MG63 (cell line): Measurements from ENCODE around the gene FTO. TPM values are rescaled to one million over a fixed set of nuclear protein-coding genes. Genes with fewer than 3 reads are reported as not detected.
"Not testable (repeated sequence)": the region's sequence is repeated elsewhere in the genome, so short reads cannot be mapped to it uniquely, and the experiment has no call there.

Experiments
- DNase-seq: peaks from one replicate; pipeline ENCODE4 v3.0.0-alpha.2; 2020
- H3K27me3 ChIP-seq: fragments of 250-450 bp; sonication (Bioruptor Pico); 2 replicates; pipeline ENCODE4 v1.5.1; 2020; ENCODE audit warnings: mild to moderate bottlenecking, moderate library complexity
- H3K36me3 ChIP-seq: fragments of 250-450 bp; sonication (Bioruptor Pico); 2 replicates; pipeline ENCODE4 v1.5.1; 2020; ENCODE audit warnings: mild to moderate bottlenecking, moderate library complexity
- H3K4me3 ChIP-seq: fragments of 250-450 bp; sonication (Bioruptor Pico); 2 replicates; pipeline ENCODE4 v1.5.1; 2020; ENCODE audit warnings: mild to moderate bottlenecking, moderate library complexity
- H3K9me3 ChIP-seq: fragments of 250-450 bp; sonication (Bioruptor Pico); 2 replicates; pipeline ENCODE4 v1.5.1; 2020; ENCODE audit warnings: mild to moderate bottlenecking, moderate library complexity
- total RNA-seq: library from RNA; depleted of rRNA; stranded (reverse); fragments of >200 nt; shearing (Covaris generic); gene quantifications from 2 replicates; pipeline ENCODE4 v1.2.3, GENCODE V29; 2014; ENCODE audit warnings: low replicate concordance

Gene FTO
- total RNA-seq, 1 experiment from 2014 or later, result 88.6 TPM

- no peaks in the 10 kb centered on the region for H3K36me3 ChIP-seq
- no peak overlapping the region for H3K4me3 ChIP-seq
- no peak for DNase-seq
- peaks cover 6% of the 10 kb centered on the region for H3K27me3 ChIP-seq
- no peaks in the 10 kb centered on the region for H3K9me3 ChIP-seq
These were observed 474.0 kb downstream of the FTO start for GRCh38 chr16:54177862-54178477.

GRCh38 chr16:54178478-54178976 is 474.6 kb downstream of the FTO start:
- no peak overlapping the region for H3K4me3 ChIP-seq
- DNase-seq, result no peak
- 0 out of 2 replicates have a peak, but pooled peaks cover 2% of the 10 kb centered on the region for H3K9me3 ChIP-seq
- no peaks in the 10 kb centered on the region for H3K36me3 ChIP-seq
- peaks cover 2% of the 10 kb centered on the region; the same call in 1 of the 2 replicates for H3K27me3 ChIP-seq

GRCh38 chr16:54180421-54181359 is 476.7 kb downstream of the FTO start:
- Histone ChIP-seq H3K36me3 (no peaks in the 10 kb centered on the region), H3K27me3 (no peaks in the 10 kb centered on the region), H3K9me3 (0 out of 2 replicates have a peak, but pooled peaks cover 2% of the 10 kb centered on the region), H3K4me3 (no peak overlapping the region)
- DNase-seq, result no peak

- not testable (repeated sequence) for H3K36me3 ChIP-seq, H3K4me3 ChIP-seq, H3K27me3 ChIP-seq, DNase-seq, H3K9me3 ChIP-seq
These were observed 477.9 kb downstream of the FTO start for GRCh38 chr16:54181683-54182329.

GRCh38 chr16:54185045-54185444 is 481.1 kb downstream of the FTO start:
- no peaks in the 10 kb centered on the region for H3K36me3 ChIP-seq
- H3K9me3 ChIP-seq, result 0 out of 2 replicates have a peak, but pooled peaks cover 2% of the 10 kb centered on the region
- DNase-seq, result no peak
- peaks cover 12% of the 10 kb centered on the region for H3K27me3 ChIP-seq
- no peak overlapping the region for H3K4me3 ChIP-seq

- DNase-seq, result no peak
- H3K9me3 ChIP-seq, result peaks cover 9% of the 10 kb centered on the region
- H3K36me3 ChIP-seq, result no peaks in the 10 kb centered on the region
- no peak overlapping the region for H3K4me3 ChIP-seq
- peaks cover 12% of the 10 kb centered on the region for H3K27me3 ChIP-seq
These were observed 487.2 kb downstream of the FTO start for GRCh38 chr16:54191163-54191562.

GRCh38 chr16:54191592-54191991 is 487.6 kb downstream of the FTO start:
- peaks cover 12% of the 10 kb centered on the region for H3K27me3 ChIP-seq
- H3K36me3 ChIP-seq, result no peaks in the 10 kb centered on the region
- peaks cover 9% of the 10 kb centered on the region for H3K9me3 ChIP-seq
- no peak for DNase-seq
- H3K4me3 ChIP-seq, result no peak overlapping the region

GRCh38 chr16:54193013-54193664 is 489.2 kb downstream of the FTO start:
- peaks cover 9% of the 10 kb centered on the region for H3K9me3 ChIP-seq
- H3K27me3 ChIP-seq, result peaks cover 5% of the 10 kb centered on the region; the same call in 1 of the 2 replicates
- DNase-seq, result no peak
- no peak overlapping the region for H3K4me3 ChIP-seq
- no peaks in the 10 kb centered on the region for H3K36me3 ChIP-seq

- Histone ChIP-seq H3K9me3 (peaks cover 9% of the 10 kb centered on the region), H3K4me3 (0 out of 2 replicates have a peak overlapping the region, but pooled peaks have one; percentile 2), H3K27me3 (peaks cover 4% of the 10 kb centered on the region; the same call in 1 of the 2 replicates), H3K36me3 (no peaks in the 10 kb centered on the region)
- peak; percentile 93 for DNase-seq
These were observed 489.8 kb downstream of the FTO start for GRCh38 chr16:54193665-54194333.

- Histone ChIP-seq H3K27me3 (peaks cover 4% of the 10 kb centered on the region; the same call in 1 of the 2 replicates), H3K36me3 (no peaks in the 10 kb centered on the region), H3K9me3 (peaks cover 9% of the 10 kb centered on the region), H3K4me3 (no peak overlapping the region)
- no peak for DNase-seq
These were observed 490.4 kb downstream of the FTO start for GRCh38 chr16:54194334-54194743.

GRCh38 chr16:54197758-54198157 is 493.8 kb downstream of the FTO start:
- peaks cover 9% of the 10 kb centered on the region; the same call in 1 of the 2 replicates for H3K9me3 ChIP-seq
- no peaks in the 10 kb centered on the region for H3K27me3 ChIP-seq
- DNase-seq, result no peak
- no peaks in the 10 kb centered on the region for H3K36me3 ChIP-seq
- H3K4me3 ChIP-seq, result no peak overlapping the region

- Histone ChIP-seq H3K27me3 (no peaks in the 10 kb centered on the region), H3K36me3 (no peaks in the 10 kb centered on the region), H3K4me3 (no peak overlapping the region), H3K9me3 (peaks cover 9% of the 10 kb centered on the region; the same call in 1 of the 2 replicates)
- DNase-seq, result no peak
These were observed 495.7 kb downstream of the FTO start for GRCh38 chr16:54199487-54200160.

- Histone ChIP-seq H3K27me3 (no peaks in the 10 kb centered on the region), H3K9me3 (peaks cover 9% of the 10 kb centered on the region; the same call in 1 of the 2 replicates), H3K36me3 (no peaks in the 10 kb centered on the region), H3K4me3 (no peak overlapping the region)
- DNase-seq, result no peak
These were observed 496.2 kb downstream of the FTO start for GRCh38 chr16:54200161-54200534.

GRCh38 chr16:54200720-54201119 is 496.8 kb downstream of the FTO start:
- no peak for DNase-seq
- no peaks in the 10 kb centered on the region for H3K36me3 ChIP-seq
- H3K27me3 ChIP-seq, result no peaks in the 10 kb centered on the region
- no peak overlapping the region for H3K4me3 ChIP-seq
- peaks cover 9% of the 10 kb centered on the region; the same call in 1 of the 2 replicates for H3K9me3 ChIP-seq

GRCh38 chr16:54201200-54201599 is 497.2 kb downstream of the FTO start:
- Histone ChIP-seq H3K9me3 (peaks cover 9% of the 10 kb centered on the region; the same call in 1 of the 2 replicates), H3K36me3 (no peaks in the 10 kb centered on the region), H3K27me3 (no peaks in the 10 kb centered on the region), H3K4me3 (no peak overlapping the region)
- no peak for DNase-seq
